GM23338 (cell line): ENCODE data around the gene MAG. TPM values are rescaled to one million over a fixed set of nuclear protein-coding genes. Genes with fewer than 3 reads are reported as not detected.

Source experiments
- ATAC-seq: fragments of 200-7000 bp; cut with Tn5 transposase; 3 replicates; pipeline ENCODE4 v1.9.1; 2020
- DNase-seq: peaks from one replicate; pipeline ENCODE4 v3.0.0-alpha.2; 2015; ENCODE audit warnings: low spot score
- H2AFZ ChIP-seq: fragments of 200-600 bp; sonication (generic); 2 replicates; pipeline ENCODE4 v1.8.0; 2016; ENCODE audit warnings: antibody characterized with exemption, mild to moderate bottlenecking, moderate library complexity
- H3F3A ChIP-seq: fragments of 200-600 bp; sonication (generic); replicated peaks from 2 replicates; pipeline ENCODE4 v1.8.0; 2017; ENCODE audit warnings: antibody characterized with exemption, mixed run types, low read depth
- H3K27ac ChIP-seq: fragments of 200-600 bp; sonication (generic); 2 replicates; pipeline ENCODE4 v1.6.1; 2016; ENCODE audit warnings: low read depth
- H3K27me3 ChIP-seq: fragments of 200-600 bp; sonication (generic); 2 replicates; pipeline ENCODE4 v1.8.0; 2016; ENCODE audit warnings: mild to moderate bottlenecking, mixed run types, moderate library complexity; ENCODE audit not compliant: insufficient read depth
- H3K36me3 ChIP-seq: fragments of 200-600 bp; sonication (generic); 2 replicates; pipeline ENCODE4 v1.8.0; 2016; ENCODE audit warnings: mild to moderate bottlenecking; ENCODE audit not compliant: insufficient read depth
- H3K4me1 ChIP-seq: fragments of 200-600 bp; sonication (generic); 2 replicates; pipeline ENCODE4 v1.8.0; 2016; ENCODE audit warnings: mild to moderate bottlenecking, moderate library complexity; ENCODE audit not compliant: insufficient read depth
- H3K4me2 ChIP-seq: fragments of 200-600 bp; sonication (generic); 2 replicates; pipeline ENCODE4 v1.7.1; 2017; ENCODE audit warnings: mixed run types
- H3K4me3 ChIP-seq: fragments of 200-600 bp; sonication (generic); 2 replicates; pipeline ENCODE4 v1.6.1; 2016; ENCODE audit warnings: mixed run types
- H3K79me2 ChIP-seq: fragments of 200-600 bp; sonication (generic); replicated peaks from 2 replicates; pipeline ENCODE4 v1.8.0; 2017; ENCODE audit warnings: mild to moderate bottlenecking; ENCODE audit not compliant: insufficient read depth
- H3K9me2 ChIP-seq: fragments of 200-600 bp; sonication (generic); 2 replicates; pipeline ENCODE4 v1.8.0; 2017; ENCODE audit not compliant: insufficient read depth
- H4K20me1 ChIP-seq: fragments of 200-600 bp; sonication (generic); replicated peaks from 2 replicates; pipeline ENCODE4 v1.8.0; 2017; ENCODE audit warnings: mild to moderate bottlenecking; ENCODE audit not compliant: insufficient read depth
- H3K27ac Mint-ChIP-seq: 2 replicates; pipeline ENCODE4 v1.8.0; 2020; ENCODE audit warnings: inconsistent platforms, mild to moderate bottlenecking, moderate library complexity, mixed read lengths
- H3K27me3 Mint-ChIP-seq: 3 replicates; pipeline ENCODE4 v1.8.0; 2022; ENCODE audit warnings: low read depth, mild to moderate bottlenecking, moderate library complexity, mixed read lengths, inconsistent platforms; ENCODE audit not compliant: insufficient read depth, poor library complexity
- H3K36me3 Mint-ChIP-seq: 3 replicates; pipeline ENCODE4 v1.8.0; 2021; ENCODE audit warnings: low read depth, mild to moderate bottlenecking, inconsistent platforms, moderate library complexity, mixed read lengths
- H3K4me1 Mint-ChIP-seq: 3 replicates; pipeline ENCODE4 v1.8.0; 2020; ENCODE audit warnings: mild to moderate bottlenecking, inconsistent platforms, mixed read lengths
- H3K4me3 Mint-ChIP-seq: 3 replicates; pipeline ENCODE4 v1.8.0; 2021; ENCODE audit warnings: moderate library complexity, mild to moderate bottlenecking, inconsistent platforms, mixed read lengths
- H3K9me3 Mint-ChIP-seq: 3 replicates; pipeline ENCODE4 v1.8.0; 2020; ENCODE audit warnings: moderate library complexity, mild to moderate bottlenecking, inconsistent platforms, mixed read lengths
- CTCF ChIP-seq, 2 experiments: fragments of 200-600 bp in 1 of 2; sonication (generic) in 1 of 2; conservative IDR thresholded peaks; 2 replicates each; pipeline versions ENCODE4 v1.5.1 to v1.6.1; 2016 to 2017; ENCODE audit warnings: antibody characterized with exemption in 2 of 2, low read depth in 2 of 2, mild to moderate bottlenecking in 2 of 2, moderate library complexity in 1 of 2
- EZH2 ChIP-seq: fragments of 200-600 bp; sonication (generic); IDR thresholded peaks from one replicate; pipeline ENCODE4 v1.8.0; 2017; ENCODE audit warnings: antibody characterized with exemption, mild to moderate bottlenecking, low read depth; ENCODE audit not compliant: unreplicated experiment
- REST ChIP-seq: IDR thresholded peaks from one replicate; pipeline ENCODE4 v1.6.1; 2018; ENCODE audit warnings: antibody characterized with exemption; ENCODE audit not compliant: unreplicated experiment
- ZNF114 ChIP-seq: fragments of 250-450 bp; sonication (Bioruptor Pico); IDR thresholded peaks from 2 replicates; pipeline ENCODE4 v1.5.0; 2020; ENCODE audit warnings: mild to moderate bottlenecking, moderate library complexity
- ZNF331 ChIP-seq: fragments of 250-450 bp; sonication (Bioruptor Pico); IDR thresholded peaks from 2 replicates; pipeline ENCODE4 v1.5.0; 2020; ENCODE audit warnings: low read depth, mild to moderate bottlenecking, moderate library complexity
- ZNF462 ChIP-seq: fragments of 250-450 bp; sonication (Bioruptor Pico); IDR thresholded peaks from 2 replicates; pipeline ENCODE4 v1.5.0; 2020; ENCODE audit warnings: mild to moderate bottlenecking, moderate library complexity
- polyA plus RNA-seq: library from polyadenylated mRNA; unstranded; fragments of >200 nt; fragmentation: Nextera tagmentation; extraction: Ambion mirVana; gene quantifications from 2 replicates; pipeline ENCODE4 v1.2.1, GENCODE V29; 2016
- total RNA-seq: library from RNA; depleted of rRNA; stranded (reverse); fragments of >200 nt; shearing (Covaris generic); gene quantifications from 2 replicates; pipeline ENCODE4 v1.2.3, GENCODE V29; 2014

The MAG gene
- total and polyA plus RNA-seq, 2 experiments from 2014 or later: 0.61 to 1.3 TPM

GRCh38 chr19:35302446-35302845 lies 10.5 kb downstream of the MAG start:
- H3K4me3 ChIP-seq: no peak overlapping the region
- H3K4me1 ChIP-seq: no peaks in the 10 kb centered on the region; the same call in 1 of the 2 replicates
- no peaks in the 10 kb centered on the region for H3K79me2 ChIP-seq
- H2AFZ ChIP-seq: no peak overlapping the region
- Mint-ChIP-seq H3K4me1 (peaks cover 5% of the 10 kb centered on the region; the same call in 2 of the 3 replicates), H3K4me3 (no peak overlapping the region), H3K9me3 (no peaks in the 10 kb centered on the region), H3K27ac (no peak overlapping the region), H3K36me3 (no peaks in the 10 kb centered on the region), H3K27me3 (peaks cover 9% of the 10 kb centered on the region)
- H4K20me1 ChIP-seq: no peaks in the 10 kb centered on the region
- no peak overlapping the region for H3K4me2 ChIP-seq
- ATAC-seq (no peak), DNase-seq (no peak)
- no peaks in the 10 kb centered on the region for H3K27me3 ChIP-seq
- no peaks in the 10 kb centered on the region for H3K9me2 ChIP-seq
- no peak overlapping the region for H3K27ac ChIP-seq
- H3K36me3 ChIP-seq: no peaks in the 10 kb centered on the region
- TF ChIP-seq REST (no peak), ZNF462 (CRISPR knock-in tag) (no peak), ZNF331 (CRISPR knock-in tag) (no peak), ZNF114 (CRISPR knock-in tag) (no peak), CTCF (conservative IDR thresholded peaks at IDR 0.05; ENCODE audit: low read depth in 2 of 2) (no peak), EZH2 (no peak)
- H3F3A ChIP-seq: peaks cover 8% of the 10 kb centered on the region
